GM21529 (cell line): ENCODE measurements around the gene UBR7.

Experiments
- ATAC-seq: cut with Tn5 transposase; IDR thresholded peaks from one replicate; pipeline ENCODE4 v1.9.1; 2021; ENCODE audit not compliant: unreplicated experiment

Gene UBR7

GRCh38 chr14:93249128-93249831 lies 42.2 kb downstream of the UBR7 start:
- no peak for ATAC-seq

DNA sequence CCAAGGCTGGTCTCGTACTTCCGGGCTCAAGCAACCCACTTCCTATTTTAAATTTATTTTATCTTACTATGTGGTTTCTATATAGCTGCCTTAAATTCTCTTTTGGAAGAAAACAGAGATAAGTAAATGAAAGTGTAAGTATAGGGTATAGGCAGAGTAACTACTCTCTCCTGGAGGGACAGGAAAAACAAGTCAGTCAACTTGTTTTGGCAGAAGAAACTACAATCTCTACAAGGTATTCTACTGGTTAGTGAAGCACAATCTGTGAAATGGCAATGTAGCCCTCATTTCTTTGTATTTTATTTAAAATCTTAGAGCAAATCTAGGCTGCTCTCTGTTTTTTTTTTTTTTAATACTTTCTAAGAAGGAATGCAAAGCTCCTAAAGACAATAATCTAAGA lies 55.4 kb downstream of the UBR7 start:
- no peak for ATAC-seq

DNA sequence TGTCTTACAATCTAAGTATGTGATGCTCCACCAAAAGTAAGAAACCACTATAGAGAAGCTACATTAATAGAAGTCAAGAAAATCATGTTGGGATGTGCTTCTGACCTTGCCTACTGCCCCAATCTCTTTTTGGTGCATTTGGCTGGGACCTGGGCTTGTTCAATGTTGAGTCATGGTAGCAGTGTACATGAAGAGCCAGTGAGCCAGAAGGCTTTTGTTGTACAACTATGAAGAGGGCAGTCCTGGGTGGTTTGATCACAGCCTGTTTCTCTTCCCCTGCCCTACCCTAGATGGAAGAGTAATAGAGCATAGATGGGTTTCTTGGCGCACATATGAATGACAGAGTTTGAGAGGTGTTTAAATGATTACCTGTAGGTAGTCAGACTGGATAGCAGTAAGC lies 56.4 kb downstream of the UBR7 start:
- no peak for ATAC-seq

- ATAC-seq: no peak
These were observed 59.1 kb downstream of the UBR7 start for GRCh38 chr14:93266127-93266526.

- no peak for ATAC-seq
These were observed 60.2 kb downstream of the UBR7 start for GRCh38 chr14:93267149-93267711.

DNA sequence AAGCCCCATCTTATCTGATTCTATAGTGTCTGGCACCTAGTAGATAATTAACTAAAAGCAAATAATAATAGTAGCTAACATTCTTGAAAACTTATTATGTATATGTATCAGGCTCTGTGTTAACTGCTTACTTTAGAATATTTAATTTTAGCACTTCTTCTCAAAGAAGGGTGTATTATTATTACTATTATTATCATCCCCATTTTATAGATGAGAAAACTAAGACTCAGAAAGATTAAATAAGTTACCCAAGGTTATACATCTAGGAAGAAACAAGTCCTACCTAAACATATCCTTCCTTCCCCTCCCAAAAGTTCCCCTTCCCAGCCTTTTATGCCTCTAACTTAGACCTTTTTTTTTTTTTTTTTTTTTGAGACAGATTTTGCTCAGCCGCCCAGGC lies 61.4 kb downstream of the UBR7 start:
- ATAC-seq: no peak

- ATAC-seq: no peak
These were observed 62.4 kb downstream of the UBR7 start for GRCh38 chr14:93269341-93270068.

DNA sequence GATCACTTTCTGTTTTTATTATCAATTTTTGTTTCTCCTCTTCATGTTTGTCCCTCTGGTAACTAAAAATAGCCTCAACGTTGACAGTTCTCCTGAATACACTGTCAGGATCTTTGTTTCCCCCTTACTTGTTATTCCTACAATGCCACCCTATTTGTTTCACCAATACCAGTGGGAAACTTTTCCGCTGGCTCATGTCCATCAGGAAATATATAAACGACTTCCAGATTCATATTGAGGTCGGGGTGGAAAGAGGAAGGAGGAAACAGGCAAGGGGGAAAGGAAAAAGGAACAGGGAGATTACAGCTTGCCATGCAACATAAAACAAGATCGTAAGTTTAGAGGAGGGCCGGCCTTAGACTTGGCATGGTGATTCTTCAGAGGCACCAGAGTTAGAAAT lies 64.1 kb downstream of the UBR7 start:
- ATAC-seq: no peak

DNA sequence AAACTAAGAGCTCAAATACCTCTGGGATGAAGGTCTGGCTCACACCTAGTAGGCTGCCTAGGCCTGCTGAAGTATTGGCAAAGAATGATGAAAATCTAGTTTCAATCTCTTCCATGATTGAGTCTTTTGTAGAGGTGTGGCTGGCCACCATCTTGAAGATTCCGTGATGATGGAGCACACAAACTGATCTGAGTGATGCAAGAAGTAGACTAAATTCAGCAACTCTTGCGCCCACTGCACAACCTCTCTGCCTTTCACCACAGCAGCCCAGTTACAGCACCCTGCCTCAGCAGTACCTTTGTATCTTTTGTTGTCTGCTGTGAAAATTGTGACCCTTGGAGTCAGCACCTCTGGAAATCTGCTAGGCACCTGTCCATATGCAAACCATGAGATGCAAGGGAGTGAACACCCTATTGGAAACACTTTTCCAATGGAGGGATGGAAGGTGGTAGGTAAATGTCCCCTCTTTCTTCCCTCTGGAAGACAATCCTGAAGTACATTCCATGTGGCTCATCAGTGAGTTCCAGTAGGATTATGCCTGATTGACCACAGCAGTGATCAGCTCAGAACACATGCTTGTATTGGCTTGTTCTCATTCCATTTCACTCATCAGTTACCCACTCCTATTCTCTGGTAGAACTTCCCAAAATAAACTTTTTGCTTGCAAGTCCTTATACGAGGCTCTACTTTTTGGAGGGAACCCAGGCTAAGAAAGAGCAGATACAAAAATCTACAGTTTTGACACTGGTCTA lies 67.2 kb downstream of the UBR7 start:
- no peak for ATAC-seq

DNA sequence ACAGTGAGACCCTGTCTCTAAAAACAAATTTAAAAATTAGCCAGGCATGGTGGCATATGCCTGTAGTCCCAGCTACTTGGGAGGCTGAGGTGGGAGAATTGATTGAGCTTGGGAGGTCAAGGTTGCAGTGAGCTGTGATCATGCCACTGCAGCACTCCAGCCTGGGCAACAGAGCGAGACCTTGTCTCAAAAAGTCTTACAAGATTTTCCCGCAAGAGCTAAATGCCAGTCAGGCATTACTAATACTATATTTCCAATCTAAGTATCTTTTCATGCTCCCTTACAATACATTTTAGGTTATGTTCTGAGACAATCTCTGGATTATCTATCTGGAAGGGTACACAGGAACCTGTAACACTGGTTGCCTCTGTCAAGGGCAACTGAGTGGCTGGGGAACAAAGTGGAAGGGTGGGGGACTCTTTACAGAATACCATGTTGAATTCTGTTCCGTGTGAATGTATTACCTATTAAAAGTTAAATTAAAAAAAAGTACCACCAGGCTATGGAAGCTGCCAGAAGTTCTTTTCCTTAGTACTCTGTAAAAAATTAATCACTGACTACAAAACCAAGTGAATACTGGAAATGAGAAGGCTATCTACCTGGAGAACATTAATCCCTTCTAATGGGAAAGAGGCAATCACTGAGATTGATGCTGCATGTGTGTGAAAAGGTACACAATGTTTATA lies 69.1 kb downstream of the UBR7 start:
- ATAC-seq: no peak
